AG08395 (cell line): ENCODE data around the gene POLR2B.
A peak's percentile ranks its signal among the peaks of the same experiment; 100 is the strongest.
"Not testable (repeated sequence)": the region's sequence is repeated elsewhere in the genome, so short reads cannot be mapped to it uniquely, and the experiment has no call there.

Source experiments
- DNase-seq: peaks from one replicate; pipeline ENCODE4 v3.0.0; 2012; ENCODE audit warnings: mixed read lengths, low spot score

POLR2B gene

GRCh38 chr4:56978750-56979303, at the start of gene POLR2B:
Gene POLR2B, plus strand, starts transcription at chr4:56978896. Its CDS starts 90 bp downstream, at chr4:56978986.
- DNase-seq = peak; percentile 95

- DNase-seq = no peak
Measured at GRCh38 chr4:56930638-56931037, 48.1 kb upstream of the POLR2B start.

DNA sequence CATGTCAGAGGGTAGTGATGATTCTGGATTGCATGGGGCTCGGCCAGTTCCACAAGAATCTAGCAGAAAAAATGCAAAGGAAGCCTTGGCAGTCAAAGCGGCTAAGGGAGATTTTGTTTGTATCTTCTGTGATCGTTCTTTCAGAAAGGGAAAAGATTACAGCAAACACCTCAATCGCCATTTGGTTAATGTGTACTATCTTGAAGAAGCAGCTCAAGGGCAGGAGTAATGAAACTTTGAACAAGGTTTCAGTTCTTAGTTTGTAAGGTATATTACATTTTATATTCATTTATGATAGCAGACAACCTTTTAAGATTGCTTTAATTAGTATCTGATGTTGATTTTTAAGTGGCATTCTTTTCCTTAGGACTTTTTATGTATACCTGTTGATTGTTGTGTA, 46.8 kb upstream of the POLR2B start:
- no peak for DNase-seq

- peak; percentile 61 for DNase-seq
Measured at GRCh38 chr4:56937262-56937661, 41.4 kb upstream of the POLR2B start.

DNA sequence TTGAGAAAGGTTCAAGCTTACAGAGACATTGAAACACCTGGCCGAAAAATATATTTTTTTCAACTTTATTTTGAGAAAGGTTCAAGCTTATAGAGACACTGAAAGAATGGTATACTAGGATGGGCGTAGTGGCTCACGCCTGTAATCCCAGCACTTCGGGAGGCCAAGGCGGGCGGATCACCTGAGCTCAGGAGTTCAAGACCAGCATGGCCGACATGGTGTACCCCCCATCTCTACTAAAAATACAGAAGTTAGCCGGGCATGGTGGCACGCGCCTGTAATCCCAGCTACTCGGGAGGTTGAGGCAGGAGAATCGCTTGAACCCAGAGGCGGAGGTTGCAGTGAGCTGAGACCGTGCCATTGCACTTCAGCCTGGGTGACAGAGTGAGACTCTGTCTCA, 38.9 kb upstream of the POLR2B start:
- not testable (repeated sequence) for DNase-seq

DNA sequence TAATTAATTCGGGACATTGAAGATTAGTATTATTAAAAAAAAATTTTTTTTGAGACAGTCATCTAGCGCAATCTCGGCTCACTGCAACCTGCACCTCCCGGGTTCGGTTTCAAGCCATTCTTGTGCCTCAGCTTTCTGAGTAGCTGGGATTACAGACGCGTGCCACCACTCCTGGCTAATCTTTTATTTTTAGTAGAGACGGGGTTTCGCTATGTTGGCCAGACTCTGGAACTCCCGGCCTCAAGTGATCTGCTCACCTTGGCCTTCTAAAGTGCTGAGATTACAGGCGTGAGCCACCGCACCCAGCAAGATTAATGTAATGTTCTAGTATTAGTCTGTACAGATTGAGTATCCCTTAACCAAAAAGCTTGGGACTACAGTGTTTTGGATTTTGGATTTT, 38.3 kb upstream of the POLR2B start:
- no peak for DNase-seq

DNA sequence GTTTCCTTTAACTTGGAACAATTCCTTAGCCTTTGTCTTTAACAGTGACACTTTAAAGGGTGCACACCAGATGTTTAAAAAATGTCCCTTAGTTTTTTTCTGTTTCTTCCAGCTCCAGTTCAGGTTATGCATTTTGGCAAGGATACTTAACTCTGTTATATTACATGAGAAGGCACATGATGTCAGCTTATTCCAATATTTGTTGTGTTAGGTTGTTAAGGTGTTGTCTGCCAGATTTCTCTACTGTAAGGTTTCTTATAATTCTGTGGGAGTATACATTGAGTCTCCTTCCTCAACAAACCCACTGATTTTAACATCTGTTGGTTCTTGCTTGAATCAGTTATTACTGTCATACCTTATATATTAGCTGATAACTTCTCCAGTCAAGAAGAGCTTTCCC, 37.7 kb upstream of the POLR2B start:
- DNase-seq = no peak

- DNase-seq = no peak
Measured at GRCh38 chr4:56941403-56941802, 37.3 kb upstream of the POLR2B start.

DNA sequence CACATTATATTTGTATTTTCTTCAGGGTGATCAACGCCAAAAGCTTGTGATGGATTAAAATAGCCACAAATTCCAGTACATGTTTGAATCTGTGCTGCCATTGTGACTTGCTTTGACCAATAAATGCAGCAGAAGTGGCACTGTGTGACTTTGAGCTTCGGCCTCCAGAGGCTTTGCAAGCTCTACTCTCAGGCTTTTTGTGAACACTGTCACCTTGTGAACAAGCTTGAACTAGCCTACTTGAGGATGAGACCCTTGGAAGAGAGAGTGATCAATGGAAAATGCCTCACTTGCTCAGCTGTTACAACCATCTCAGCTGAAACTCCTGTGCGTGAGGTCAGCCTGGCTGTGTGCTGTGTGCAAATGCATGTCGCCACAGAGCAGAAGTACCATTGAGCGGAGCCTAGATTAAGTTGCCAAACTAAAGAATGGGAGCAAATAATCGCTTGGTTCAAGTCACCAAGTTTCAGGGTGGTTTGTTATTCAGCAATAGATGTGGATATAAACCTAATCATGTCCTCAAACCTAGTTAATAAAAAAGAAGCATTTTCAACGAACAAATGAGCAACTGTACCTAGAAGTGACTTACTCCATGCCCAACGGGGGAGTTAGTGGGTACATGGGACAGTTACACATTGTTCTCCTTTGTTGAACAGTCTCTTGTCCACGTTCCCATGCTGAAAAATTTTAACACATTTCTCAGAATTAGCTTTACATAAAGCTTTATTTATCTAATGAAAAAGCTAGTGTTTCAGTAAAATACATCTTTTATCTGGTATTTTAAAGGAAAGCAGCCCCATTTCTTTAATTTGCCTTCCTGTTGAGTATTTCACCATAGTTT, 24.8 kb upstream of the POLR2B start:
- DNase-seq = no peak

DNA sequence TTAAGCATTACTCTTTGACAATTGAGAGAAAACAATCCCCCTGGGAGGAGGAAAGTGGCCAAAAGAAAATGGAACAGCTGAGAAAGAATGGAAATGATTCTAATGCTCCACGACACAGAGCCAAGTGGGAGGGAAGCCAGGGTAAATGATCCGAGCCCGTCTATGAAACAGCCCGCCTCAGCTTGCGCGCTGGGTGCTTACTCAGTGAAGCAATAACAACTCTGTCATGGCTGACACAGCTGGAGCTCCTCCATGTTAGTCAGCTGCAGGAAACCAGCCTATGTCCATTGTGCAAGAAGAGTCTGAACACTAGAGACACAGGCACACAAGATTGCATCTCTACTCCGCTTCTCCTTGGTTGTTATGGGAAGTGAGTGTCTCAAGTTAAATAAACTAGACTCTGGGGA, 20.6 kb upstream of the POLR2B start:
- peak; percentile 90 for DNase-seq

DNA sequence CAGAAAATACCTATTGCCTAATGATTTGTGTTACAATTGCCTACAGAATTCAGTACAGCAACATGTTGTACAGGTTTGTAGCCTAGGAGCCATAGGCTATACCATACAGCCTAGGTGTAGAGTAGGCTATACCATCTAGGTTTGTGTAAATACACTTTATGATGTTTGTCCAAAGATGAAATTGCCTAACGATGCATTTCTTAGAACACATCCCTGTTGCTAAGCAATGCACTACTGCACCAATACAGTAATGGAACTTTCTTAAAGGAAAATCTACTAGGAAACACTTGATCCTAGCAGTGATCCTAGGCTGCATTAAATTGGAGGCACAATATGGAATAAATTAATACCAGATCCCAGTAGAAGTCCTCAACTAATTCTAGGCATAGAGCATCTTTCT, 19.6 kb upstream of the POLR2B start:
- no peak for DNase-seq

GRCh38 chr4:56961107-56961500, 17.6 kb upstream of the POLR2B start:
- no peak for DNase-seq

- DNase-seq = no peak
Measured at GRCh38 chr4:56971383-56971782, 7.3 kb upstream of the POLR2B start.

DNA sequence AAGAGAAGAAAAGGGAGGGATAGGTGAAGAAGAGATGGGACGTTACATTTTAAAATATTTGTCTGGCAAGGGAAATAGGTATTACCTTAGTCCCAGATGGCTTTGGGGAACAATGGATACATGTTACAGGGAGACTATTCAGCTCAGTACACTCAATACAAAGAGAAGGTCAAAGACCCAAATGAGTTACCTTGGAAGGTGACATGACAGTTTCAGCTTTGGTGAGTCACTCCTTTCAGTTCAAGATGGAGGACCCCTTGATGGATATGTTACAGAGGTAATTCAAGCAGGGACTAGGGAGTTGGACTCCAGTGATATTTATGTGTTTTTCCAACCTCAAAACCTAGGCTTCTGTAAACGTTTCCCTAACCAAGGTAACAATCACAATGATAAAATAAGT, 6.3 kb upstream of the POLR2B start:
- no peak for DNase-seq

GRCh38 chr4:56972809-56973208, 5.9 kb upstream of the POLR2B start:
- no peak for DNase-seq

GRCh38 chr4:56973336-56973735, 5.4 kb upstream of the POLR2B start:
- DNase-seq = no peak

GRCh38 chr4:56976283-56976836, 2.3 kb upstream of the POLR2B start:
- no peak for DNase-seq

- peak; percentile 22 for DNase-seq
Measured at GRCh38 chr4:56976837-56977320, 1.8 kb upstream of the POLR2B start.

DNA sequence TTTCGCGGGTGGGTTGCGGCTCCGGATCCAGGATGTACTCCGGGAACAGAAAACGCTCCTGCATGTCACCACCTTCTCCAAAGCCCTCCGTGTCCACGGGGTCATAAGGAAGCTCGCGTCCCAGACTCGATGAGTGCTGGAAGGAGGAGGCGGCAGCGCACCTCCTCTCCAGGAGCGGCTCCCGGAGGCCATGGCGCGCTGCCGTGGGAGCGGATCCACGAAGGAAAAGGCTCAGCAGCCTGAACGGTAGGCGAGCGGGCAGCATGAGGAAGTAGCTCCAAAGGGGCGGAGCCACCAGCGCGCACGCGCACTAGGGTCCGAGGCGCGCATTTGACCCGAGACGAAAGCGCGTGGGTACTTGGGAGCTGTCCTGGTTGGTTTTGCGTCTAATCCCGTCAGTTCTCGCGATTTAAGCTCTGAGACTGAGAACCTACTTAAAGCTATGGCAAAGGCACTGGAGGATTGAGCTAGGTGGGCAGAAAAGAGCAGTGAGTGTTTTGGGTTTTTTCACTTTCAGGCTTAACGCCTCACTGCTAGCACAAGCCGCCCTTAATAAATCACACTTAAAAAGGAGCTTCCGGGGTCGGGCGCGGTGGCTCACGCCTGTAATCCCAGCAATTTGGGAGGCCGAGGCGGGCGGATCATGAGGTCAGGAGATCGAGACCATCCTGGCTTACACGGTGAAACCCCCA, 1.2 kb upstream of the POLR2B start, which contains the start of gene NOA1:
NOA1 (minus strand) TSS at position 286 of the 692 bp plus-strand sequence; CDS start at position 265, 21 bp downstream.
- peak; percentile 97 for DNase-seq

DNA sequence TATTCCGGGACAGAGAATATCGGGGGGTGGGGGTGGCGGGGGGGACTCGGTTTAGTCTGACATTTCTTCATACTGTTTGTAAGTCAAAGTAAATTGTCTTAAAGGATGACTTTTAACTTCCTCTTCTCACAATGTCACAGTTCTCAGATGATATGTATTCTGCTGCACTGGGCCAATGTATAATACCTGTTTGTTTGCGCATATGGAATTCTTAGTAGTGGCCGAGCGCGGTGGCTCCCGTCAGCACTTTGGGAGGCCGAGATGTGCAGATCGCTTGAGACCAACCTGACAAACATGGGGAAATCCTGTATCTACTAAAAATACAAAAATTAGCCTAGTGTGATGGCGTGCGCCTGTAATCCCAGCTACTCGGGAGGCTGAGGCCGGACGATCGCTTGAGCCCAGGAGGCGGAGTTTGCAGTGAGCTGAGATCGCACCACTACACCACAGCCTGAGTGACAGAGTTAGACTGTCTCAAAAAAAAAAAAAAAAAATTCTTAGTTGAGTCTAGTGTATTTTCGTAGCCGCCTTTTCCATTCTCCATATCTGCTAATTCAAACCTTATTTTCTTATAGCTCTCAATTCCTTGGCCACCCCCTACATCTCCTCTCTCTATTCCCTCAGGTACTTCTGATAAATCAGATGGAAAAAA, 851 bp downstream of the POLR2B start:
- DNase-seq = no peak

- DNase-seq = no peak
Measured at GRCh38 chr4:56981795-56982201, 3.1 kb downstream of the POLR2B start.

GRCh38 chr4:56986192-56986591, 7.5 kb downstream of the POLR2B start:
- no peak for DNase-seq
